ENCODE data around the gene TNS3.
"Not testable (repeated sequence)": the region's sequence is repeated elsewhere in the genome, so short reads cannot be mapped to it uniquely, and the experiment has no call there.

Gene TNS3

GRCh38 chr7:47471831-47472230, 110.1 kb downstream of the TNS3 start:
- Histone ChIP-seq H3K4me2 (ENCODE audit: low read length) (no peak overlapping the region), H3K9ac (ENCODE audit: low read depth, low read length) (no peak overlapping the region), H3K27me3 (ENCODE audit: control insufficient read depth, insufficient read depth, low read length) (no peaks in the 10 kb centered on the region), H3K4me1 (ENCODE audit: control insufficient read depth, insufficient read depth, low read length) (peaks cover 35% of the 10 kb centered on the region), H3K4me3 (ENCODE audit: low read length) (no peak overlapping the region), H3K36me3 (ENCODE audit: insufficient read depth, low read length) (peaks cover 9% of the 10 kb centered on the region), H3K9me3 (replicated peaks; ENCODE audit: low read length) (no peaks in the 10 kb centered on the region)

GRCh38 chr7:47471358-47471703, 110.6 kb downstream of the TNS3 start:
- no peak overlapping the region for H3K4me3 ChIP-seq (ENCODE audit: low read length)

GRCh38 chr7:47470567-47471357, 111.1 kb downstream of the TNS3 start:
- no peak overlapping the region for H3K4me3 ChIP-seq (ENCODE audit: low read length)

More at GRCh38 chr7:47471358-47471703, 110.6 kb downstream of the TNS3 start:
- peaks cover 9% of the 10 kb centered on the region for H3K36me3 ChIP-seq (ENCODE audit: insufficient read depth, low read length)
- peaks cover 35% of the 10 kb centered on the region for H3K4me1 ChIP-seq (ENCODE audit: control insufficient read depth, insufficient read depth, low read length)
- no peak overlapping the region for H3K9ac ChIP-seq (ENCODE audit: low read depth, low read length)
- H3K4me2 ChIP-seq (ENCODE audit: low read length), result no peak overlapping the region
- H3K27me3 ChIP-seq (ENCODE audit: control insufficient read depth, insufficient read depth, low read length), result no peaks in the 10 kb centered on the region
- no peaks in the 10 kb centered on the region for H3K9me3 ChIP-seq (replicated peaks; ENCODE audit: low read length)

GRCh38 chr7:47469846-47470245, 112.1 kb downstream of the TNS3 start:
- peaks cover 12% of the 10 kb centered on the region for H3K36me3 ChIP-seq (ENCODE audit: insufficient read depth, low read length)
- not testable (repeated sequence) for H3K4me2 ChIP-seq (ENCODE audit: low read length); H3K9me3 ChIP-seq (replicated peaks; ENCODE audit: low read length); H3K27me3 ChIP-seq (ENCODE audit: control insufficient read depth, insufficient read depth, low read length); H3K4me3 ChIP-seq (ENCODE audit: low read length); H3K9ac ChIP-seq (ENCODE audit: low read depth, low read length)
- peaks cover 20% of the 10 kb centered on the region for H3K4me1 ChIP-seq (ENCODE audit: control insufficient read depth, insufficient read depth, low read length)

More at GRCh38 chr7:47470567-47471357, 111.1 kb downstream of the TNS3 start:
- Histone ChIP-seq H3K27me3 (ENCODE audit: control insufficient read depth, insufficient read depth, low read length) (no peaks in the 10 kb centered on the region), H3K4me2 (ENCODE audit: low read length) (no peak overlapping the region), H3K4me1 (ENCODE audit: control insufficient read depth, insufficient read depth, low read length) (peaks cover 29% of the 10 kb centered on the region), H3K36me3 (ENCODE audit: insufficient read depth, low read length) (peaks cover 9% of the 10 kb centered on the region), H3K9me3 (replicated peaks; ENCODE audit: low read length) (no peaks in the 10 kb centered on the region), H3K9ac (ENCODE audit: low read depth, low read length) (no peak overlapping the region)

- Histone ChIP-seq H3K4me1 (ENCODE audit: control insufficient read depth, insufficient read depth, low read length) (peaks cover 12% of the 10 kb centered on the region), H3K27me3 (ENCODE audit: control insufficient read depth, insufficient read depth, low read length) (no peaks in the 10 kb centered on the region), H3K36me3 (ENCODE audit: insufficient read depth, low read length) (peaks cover 12% of the 10 kb centered on the region), H3K9ac (ENCODE audit: low read depth, low read length) (no peak overlapping the region), H3K4me3 (ENCODE audit: low read length) (no peak overlapping the region), H3K9me3 (replicated peaks; ENCODE audit: low read length) (no peaks in the 10 kb centered on the region), H3K4me2 (ENCODE audit: low read length) (no peak overlapping the region)
Measured at GRCh38 chr7:47466832-47467231, 115.1 kb downstream of the TNS3 start.

GRCh38 chr7:47465191-47465590, 116.7 kb downstream of the TNS3 start:
- Histone ChIP-seq H3K36me3 (ENCODE audit: insufficient read depth, low read length) (peaks cover 9% of the 10 kb centered on the region), H3K9me3 (replicated peaks; ENCODE audit: low read length) (no peaks in the 10 kb centered on the region), H3K27me3 (ENCODE audit: control insufficient read depth, insufficient read depth, low read length) (no peaks in the 10 kb centered on the region), H3K4me3 (ENCODE audit: low read length) (no peak overlapping the region), H3K4me2 (ENCODE audit: low read length) (no peak overlapping the region), H3K9ac (ENCODE audit: low read depth, low read length) (no peak overlapping the region), H3K4me1 (ENCODE audit: control insufficient read depth, insufficient read depth, low read length) (peaks cover 17% of the 10 kb centered on the region)

GRCh38 chr7:47464266-47464665, 117.6 kb downstream of the TNS3 start:
- no peak overlapping the region for H3K4me3 ChIP-seq (ENCODE audit: low read length)
- H3K4me1 ChIP-seq (ENCODE audit: control insufficient read depth, insufficient read depth, low read length), result peaks cover 23% of the 10 kb centered on the region
- peaks cover 6% of the 10 kb centered on the region for H3K36me3 ChIP-seq (ENCODE audit: insufficient read depth, low read length)
- no peaks in the 10 kb centered on the region for H3K9me3 ChIP-seq (replicated peaks; ENCODE audit: low read length)
- H3K27me3 ChIP-seq (ENCODE audit: control insufficient read depth, insufficient read depth, low read length), result no peaks in the 10 kb centered on the region
- no peak overlapping the region for H3K9ac ChIP-seq (ENCODE audit: low read depth, low read length)
- no peak overlapping the region for H3K4me2 ChIP-seq (ENCODE audit: low read length)

- H3K4me3 ChIP-seq (ENCODE audit: low read length), result no peak overlapping the region
Measured at GRCh38 chr7:47461746-47462145, 120.2 kb downstream of the TNS3 start.

GRCh38 chr7:47461161-47461560, 120.8 kb downstream of the TNS3 start:
- Histone ChIP-seq H3K4me3 (ENCODE audit: low read length) (no peak overlapping the region), H3K9me3 (replicated peaks; ENCODE audit: low read length) (no peaks in the 10 kb centered on the region), H3K36me3 (ENCODE audit: insufficient read depth, low read length) (peaks cover 3% of the 10 kb centered on the region), H3K27me3 (ENCODE audit: control insufficient read depth, insufficient read depth, low read length) (no peaks in the 10 kb centered on the region), H3K4me2 (ENCODE audit: low read length) (no peak overlapping the region), H3K9ac (ENCODE audit: low read depth, low read length) (no peak overlapping the region), H3K4me1 (ENCODE audit: control insufficient read depth, insufficient read depth, low read length) (peaks cover 49% of the 10 kb centered on the region)

More at GRCh38 chr7:47461746-47462145, 120.2 kb downstream of the TNS3 start:
- no peak overlapping the region for H3K9ac ChIP-seq (ENCODE audit: low read depth, low read length)
- H3K9me3 ChIP-seq (replicated peaks; ENCODE audit: low read length), result no peaks in the 10 kb centered on the region
- H3K4me2 ChIP-seq (ENCODE audit: low read length), result no peak overlapping the region
- peaks cover 3% of the 10 kb centered on the region for H3K36me3 ChIP-seq (ENCODE audit: insufficient read depth, low read length)
- peaks cover 45% of the 10 kb centered on the region for H3K4me1 ChIP-seq (ENCODE audit: control insufficient read depth, insufficient read depth, low read length)
- no peaks in the 10 kb centered on the region for H3K27me3 ChIP-seq (ENCODE audit: control insufficient read depth, insufficient read depth, low read length)

- no peak overlapping the region for H3K4me3 ChIP-seq (ENCODE audit: low read length)
- H3K4me1 ChIP-seq (ENCODE audit: control insufficient read depth, insufficient read depth, low read length), result peaks cover 56% of the 10 kb centered on the region
- no peaks in the 10 kb centered on the region for H3K9me3 ChIP-seq (replicated peaks; ENCODE audit: low read length)
- no peaks in the 10 kb centered on the region for H3K27me3 ChIP-seq (ENCODE audit: control insufficient read depth, insufficient read depth, low read length)
- no peak overlapping the region for H3K9ac ChIP-seq (ENCODE audit: low read depth, low read length)
- peaks cover 2% of the 10 kb centered on the region for H3K36me3 ChIP-seq (ENCODE audit: insufficient read depth, low read length)
- H3K4me2 ChIP-seq (ENCODE audit: low read length), result no peak overlapping the region
Measured at GRCh38 chr7:47460251-47460989, 121.5 kb downstream of the TNS3 start.

GRCh38 chr7:47458486-47458885, 123.4 kb downstream of the TNS3 start:
- H3K4me2 ChIP-seq (ENCODE audit: low read length), result peak overlapping the region; percentile 38
- peak overlapping the region; percentile 63 for H3K9ac ChIP-seq (ENCODE audit: low read depth, low read length)
- H3K4me1 ChIP-seq (ENCODE audit: control insufficient read depth, insufficient read depth, low read length), result peaks cover 74% of the 10 kb centered on the region
- H3K36me3 ChIP-seq (ENCODE audit: insufficient read depth, low read length), result no peaks in the 10 kb centered on the region
- no peaks in the 10 kb centered on the region for H3K9me3 ChIP-seq (replicated peaks; ENCODE audit: low read length)
- no peak overlapping the region for H3K4me3 ChIP-seq (ENCODE audit: low read length)
- H3K27me3 ChIP-seq (ENCODE audit: control insufficient read depth, insufficient read depth, low read length), result no peaks in the 10 kb centered on the region

Data from skeletal muscle satellite cell (primary cell).